SK-N-MC (cell line): ENCODE results near the gene OR2C1.

Experiments used
- DNase-seq: peaks from one replicate; pipeline ENCODE4 v3.0.0-alpha.2; 2011; ENCODE audit warnings: low read depth, low spot score
- H3K27ac ChIP-seq: fragments of 200-600 bp; sonication (generic); 2 replicates; pipeline ENCODE4 v1.5.1; 2016; ENCODE audit warnings: mixed run types
- H3K36me3 ChIP-seq: fragments of 200-600 bp; sonication (generic); 2 replicates; pipeline ENCODE4 v1.6.1; 2017; ENCODE audit warnings: antibody characterized with exemption, low read length, mixed read lengths; ENCODE audit not compliant: insufficient read depth
- H3K4me3 ChIP-seq: fragments of 200-600 bp; sonication (generic); 2 replicates; pipeline ENCODE4 v1.5.1; 2016
- H3K9ac ChIP-seq: fragments of 200-600 bp; sonication (generic); 2 replicates; pipeline ENCODE4 v1.8.0; 2017; ENCODE audit warnings: mixed run types, mixed read lengths; ENCODE audit not compliant: insufficient read length
- H3K9me3 ChIP-seq: fragments of 200-600 bp; sonication (generic); 2 replicates; pipeline ENCODE4 v1.6.1; 2017; ENCODE audit warnings: low read depth, mild to moderate bottlenecking, antibody characterized with exemption, low read length, moderate library complexity, mixed read lengths
- EZH2 ChIP-seq: fragments of 200-600 bp; sonication (generic); IDR thresholded peaks from one replicate; pipeline ENCODE4 v1.6.1; 2017; ENCODE audit warnings: antibody characterized with exemption
- FOXP2 ChIP-seq: optimal IDR thresholded peaks from 2 replicates; pipeline ENCODE3; 2011; ENCODE audit warnings: mild to moderate bottlenecking, moderate library complexity; ENCODE audit not compliant: insufficient read depth; ENCODE audit errors: extremely low read length, control extremely low read depth
- POLR2AphosphoS5 ChIP-seq: IDR thresholded peaks from 2 replicates; pipeline ENCODE4 v1.6.1; 2012; ENCODE audit warnings: mild to moderate bottlenecking, low read depth, low read length, borderline replicate concordance

The OR2C1 gene

GRCh38 chr16:3355589-3355988 is at the start of gene OR2C1:
Gene OR2C1, plus strand, starts transcription at chr16:3355889. Its CDS starts 52 bp downstream, at chr16:3355941.
- no peak for DNase-seq
- H3K9me3 ChIP-seq, result no peaks in the 10 kb centered on the region
- H3K27ac ChIP-seq, result no peak within 1 kb of the TSS
- H3K9ac ChIP-seq, result no peak within 1 kb of the TSS
- no peak for TF ChIP-seq EZH2
- no peak for TF ChIP-seq POLR2AphosphoS5
- TF ChIP-seq FOXP2, result no peak
- no peaks in the 10 kb centered on the region for H3K36me3 ChIP-seq
- H3K4me3 ChIP-seq, result no peak within 1 kb of the TSS

- H3K36me3 ChIP-seq, result peaks cover 38% of the 10 kb centered on the region
- H3K9ac ChIP-seq, result peak overlapping the region; percentile 84
- H3K4me3 ChIP-seq, result peak overlapping the region; percentile 83
- DNase-seq, result no peak
- TF ChIP-seq EZH2 (no peak), FOXP2 (no peak), POLR2AphosphoS5 (no peak)
- H3K27ac ChIP-seq, result peak overlapping the region; percentile 87
- peaks cover 4% of the 10 kb centered on the region; the same call in 1 of the 2 replicates for H3K9me3 ChIP-seq
Observed at GRCh38 chr16:3306078-3306477, 49.6 kb upstream of the OR2C1 start.

GRCh38 chr16:3311496-3311895 is 44.2 kb upstream of the OR2C1 start:
- no peak for DNase-seq
- Histone ChIP-seq H3K27ac (no peak overlapping the region), H3K4me3 (no peak overlapping the region), H3K9ac (no peak overlapping the region), H3K36me3 (peaks cover 53% of the 10 kb centered on the region), H3K9me3 (peaks cover 8% of the 10 kb centered on the region)
- no peak for TF ChIP-seq POLR2AphosphoS5
- TF ChIP-seq EZH2, result no peak

DNA sequence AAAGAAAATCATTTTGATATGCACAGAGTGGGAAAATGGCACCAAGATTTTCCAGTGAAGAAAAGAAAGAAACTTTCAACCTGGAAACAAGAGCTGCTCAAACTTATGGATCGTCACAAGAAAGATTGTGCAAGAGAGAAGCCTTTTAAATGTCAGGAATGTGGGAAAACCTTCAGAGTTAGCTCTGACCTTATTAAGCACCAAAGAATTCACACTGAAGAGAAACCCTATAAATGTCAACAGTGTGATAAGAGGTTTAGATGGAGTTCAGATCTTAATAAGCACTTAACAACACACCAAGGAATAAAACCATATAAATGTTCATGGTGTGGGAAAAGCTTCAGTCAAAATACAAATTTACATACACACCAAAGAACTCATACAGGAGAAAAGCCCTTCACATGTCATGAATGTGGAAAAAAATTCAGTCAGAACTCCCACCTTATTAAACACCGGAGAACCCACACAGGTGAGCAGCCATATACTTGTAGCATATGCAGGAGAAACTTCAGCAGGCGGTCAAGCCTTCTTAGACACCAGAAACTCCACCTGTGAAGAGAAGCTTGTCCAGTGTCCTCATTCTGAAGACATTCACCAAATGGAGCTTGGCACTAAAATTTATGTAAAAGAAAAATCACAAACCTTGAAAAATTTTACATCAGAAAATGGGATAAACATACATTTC is 38.2 kb upstream of the OR2C1 start:
- no peak overlapping the region for H3K4me3 ChIP-seq
- H3K9ac ChIP-seq, result no peak overlapping the region
- H3K27ac ChIP-seq, result no peak overlapping the region
- H3K9me3 ChIP-seq, result peaks cover 26% of the 10 kb centered on the region
- TF ChIP-seq POLR2AphosphoS5 (no peak), EZH2 (no peak), FOXP2 (no peak)
- H3K36me3 ChIP-seq, result peaks cover 43% of the 10 kb centered on the region
- DNase-seq, result no peak

DNA sequence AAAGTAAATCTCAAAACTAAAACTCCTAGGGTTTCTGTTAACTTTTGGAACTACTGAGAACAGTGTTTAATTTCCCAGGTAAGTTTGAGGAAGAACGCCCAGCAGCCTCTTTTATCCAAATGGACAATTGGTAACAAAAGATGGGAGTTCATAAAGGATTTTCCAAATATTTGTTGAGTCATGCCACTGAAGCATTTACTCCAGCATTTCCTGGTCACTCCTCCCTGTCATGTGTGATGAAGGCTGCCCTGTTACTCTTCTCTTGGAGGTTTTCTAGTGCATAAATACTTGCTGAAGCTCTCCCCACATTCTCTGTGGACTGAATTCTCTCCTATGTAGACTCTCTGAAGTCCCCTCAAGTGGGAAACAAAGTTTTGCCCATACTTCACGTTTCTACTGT is 33.9 kb upstream of the OR2C1 start:
- Histone ChIP-seq H3K36me3 (peaks cover 18% of the 10 kb centered on the region), H3K9me3 (peaks cover 18% of the 10 kb centered on the region)
- DNase-seq, result no peak

GRCh38 chr16:3327514-3327913 is 28.2 kb upstream of the OR2C1 start:
- no peak overlapping the region for H3K9ac ChIP-seq
- H3K9me3 ChIP-seq, result no peaks in the 10 kb centered on the region
- H3K4me3 ChIP-seq, result no peak overlapping the region
- TF ChIP-seq POLR2AphosphoS5, result no peak
- TF ChIP-seq FOXP2, result no peak
- no peak for TF ChIP-seq EZH2
- no peak overlapping the region for H3K27ac ChIP-seq
- no peak for DNase-seq
- no peaks in the 10 kb centered on the region for H3K36me3 ChIP-seq

More for the DNA sequence above, 33.9 kb upstream of the OR2C1 start:
- Histone ChIP-seq H3K27ac (no peak overlapping the region), H3K4me3 (no peak overlapping the region), H3K9ac (no peak overlapping the region)
- TF ChIP-seq POLR2AphosphoS5 (no peak), EZH2 (no peak), FOXP2 (no peak)

DNA sequence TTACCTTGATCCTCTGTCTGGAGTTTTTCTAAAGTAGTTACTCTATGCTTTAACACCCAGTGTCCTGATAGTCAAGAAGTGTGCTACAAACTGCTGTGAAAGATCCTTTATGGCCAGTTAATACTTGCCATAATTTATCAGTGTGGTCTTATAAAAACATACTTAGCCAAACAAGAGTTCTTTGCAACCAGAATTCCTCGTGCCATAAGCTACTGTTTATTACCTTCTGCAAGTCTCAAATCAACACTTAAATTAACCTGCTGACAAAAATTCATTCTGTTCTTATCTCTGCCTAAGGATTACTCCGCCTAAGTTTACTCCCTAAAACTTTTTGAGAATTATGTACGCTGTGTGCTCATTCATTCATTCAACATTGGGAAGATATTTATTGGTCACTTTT is 27.6 kb upstream of the OR2C1 start:
- Histone ChIP-seq H3K4me3 (no peak overlapping the region), H3K27ac (no peak overlapping the region), H3K36me3 (no peaks in the 10 kb centered on the region), H3K9me3 (no peaks in the 10 kb centered on the region), H3K9ac (no peak overlapping the region)
- no peak for TF ChIP-seq EZH2
- DNase-seq, result no peak

- H3K27ac ChIP-seq, result no peak overlapping the region
- no peak overlapping the region for H3K9ac ChIP-seq
- H3K4me3 ChIP-seq, result no peak overlapping the region
- no peaks in the 10 kb centered on the region for H3K36me3 ChIP-seq
- TF ChIP-seq EZH2 (no peak), POLR2AphosphoS5 (no peak), FOXP2 (no peak)
- no peak for DNase-seq
- H3K9me3 ChIP-seq, result no peaks in the 10 kb centered on the region
Observed at GRCh38 chr16:3328643-3329042, 27.0 kb upstream of the OR2C1 start.

- Histone ChIP-seq H3K36me3 (no peaks in the 10 kb centered on the region), H3K9ac (no peak overlapping the region), H3K27ac (no peak overlapping the region), H3K9me3 (no peaks in the 10 kb centered on the region), H3K4me3 (no peak overlapping the region)
- DNase-seq, result no peak
- no peak for TF ChIP-seq FOXP2
- TF ChIP-seq POLR2AphosphoS5, result no peak
- no peak for TF ChIP-seq EZH2
Observed at GRCh38 chr16:3346041-3346440, 9.6 kb upstream of the OR2C1 start.
